ENCODE results near the gene ADAR. TPM values are rescaled to one million over a fixed set of nuclear protein-coding genes. Genes with fewer than 3 reads are reported as not detected.

Gene ADAR
- total RNA-seq, 1 experiment from 2014 or later = 171 TPM

DNA sequence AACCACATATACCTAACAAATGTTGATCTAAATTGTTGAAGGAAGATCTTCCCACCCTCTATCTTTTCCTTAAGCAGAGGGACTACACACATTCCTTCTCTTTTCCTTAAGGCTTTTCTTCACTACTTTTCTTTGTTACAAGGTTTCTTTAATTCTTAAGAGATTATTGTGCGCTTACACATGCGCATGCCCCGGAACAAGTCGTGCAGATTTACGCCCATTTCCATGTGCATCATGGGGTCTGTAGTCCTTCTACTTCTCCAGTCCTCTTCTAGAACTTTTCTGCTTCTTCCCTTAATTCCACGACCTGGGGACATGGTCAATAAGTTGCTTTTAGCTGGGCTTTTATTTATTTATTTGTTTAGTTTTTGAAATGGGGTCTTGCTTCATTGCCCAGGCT lies 42.1 kb downstream of the ADAR start:
- no peak overlapping the region for H3K27ac ChIP-seq (ENCODE audit: low read depth, low read length, poor library complexity, severe bottlenecking)
- BruUV-seq (replicated peaks) = no TSS peak
- DNase-seq (ENCODE audit: low spot score) = no peak
- no peaks in the 10 kb centered on the region for H3K9me3 ChIP-seq (ENCODE audit: low read depth, low read length, poor library complexity, severe bottlenecking)
- H3K4me3 ChIP-seq (ENCODE audit: low read depth, low read length, poor library complexity, severe bottlenecking) = no peak overlapping the region
- TF ChIP-seq, protein P1, sequence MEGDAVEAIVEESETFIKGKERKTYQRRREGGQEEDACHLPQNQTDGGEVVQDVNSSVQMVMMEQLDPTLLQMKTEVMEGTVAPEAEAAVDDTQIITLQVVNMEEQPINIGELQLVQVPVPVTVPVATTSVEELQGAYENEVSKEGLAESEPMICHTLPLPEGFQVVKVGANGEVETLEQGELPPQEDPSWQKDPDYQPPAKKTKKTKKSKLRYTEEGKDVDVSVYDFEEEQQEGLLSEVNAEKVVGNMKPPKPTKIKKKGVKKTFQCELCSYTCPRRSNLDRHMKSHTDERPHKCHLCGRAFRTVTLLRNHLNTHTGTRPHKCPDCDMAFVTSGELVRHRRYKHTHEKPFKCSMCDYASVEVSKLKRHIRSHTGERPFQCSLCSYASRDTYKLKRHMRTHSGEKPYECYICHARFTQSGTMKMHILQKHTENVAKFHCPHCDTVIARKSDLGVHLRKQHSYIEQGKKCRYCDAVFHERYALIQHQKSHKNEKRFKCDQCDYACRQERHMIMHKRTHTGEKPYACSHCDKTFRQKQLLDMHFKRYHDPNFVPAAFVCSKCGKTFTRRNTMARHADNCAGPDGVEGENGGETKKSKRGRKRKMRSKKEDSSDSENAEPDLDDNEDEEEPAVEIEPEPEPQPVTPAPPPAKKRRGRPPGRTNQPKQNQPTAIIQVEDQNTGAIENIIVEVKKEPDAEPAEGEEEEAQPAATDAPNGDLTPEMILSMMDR (conservative IDR thresholded peaks at IDR 0.05; ENCODE audit: low read depth, low read length) = no peak
- no peak for TF ChIP-seq EZH2 (IDR thresholded peaks at IDR 0.05; ENCODE audit: borderline replicate concordance, low read depth, low read length, poor library complexity, severe bottlenecking)
- no peaks in the 10 kb centered on the region for H3K27me3 ChIP-seq (replicated peaks; ENCODE audit: insufficient read depth, low read depth, low read length, poor library complexity)
- H3K36me3 ChIP-seq (ENCODE audit: insufficient read depth, low read length, poor library complexity, severe bottlenecking) = no peaks in the 10 kb centered on the region
- H3K4me1 ChIP-seq (ENCODE audit: insufficient read depth, low read length, poor library complexity, severe bottlenecking) = peaks cover 4% of the 10 kb centered on the region
- POLR2A ChIA-PET (ENCODE audit: low non-redundant PET) = no interaction called here
- intact Hi-C loops (cut with micrococcal nuclease; ENCODE audit: unreplicated experiment) = no loop called here
- CTCF ChIA-PET = interaction anchor here (0.6 kb wide), 1 partner anchor 320 kb away, joined by 5 read pairs; no protein-coding TSS in a partner anchor

DNA sequence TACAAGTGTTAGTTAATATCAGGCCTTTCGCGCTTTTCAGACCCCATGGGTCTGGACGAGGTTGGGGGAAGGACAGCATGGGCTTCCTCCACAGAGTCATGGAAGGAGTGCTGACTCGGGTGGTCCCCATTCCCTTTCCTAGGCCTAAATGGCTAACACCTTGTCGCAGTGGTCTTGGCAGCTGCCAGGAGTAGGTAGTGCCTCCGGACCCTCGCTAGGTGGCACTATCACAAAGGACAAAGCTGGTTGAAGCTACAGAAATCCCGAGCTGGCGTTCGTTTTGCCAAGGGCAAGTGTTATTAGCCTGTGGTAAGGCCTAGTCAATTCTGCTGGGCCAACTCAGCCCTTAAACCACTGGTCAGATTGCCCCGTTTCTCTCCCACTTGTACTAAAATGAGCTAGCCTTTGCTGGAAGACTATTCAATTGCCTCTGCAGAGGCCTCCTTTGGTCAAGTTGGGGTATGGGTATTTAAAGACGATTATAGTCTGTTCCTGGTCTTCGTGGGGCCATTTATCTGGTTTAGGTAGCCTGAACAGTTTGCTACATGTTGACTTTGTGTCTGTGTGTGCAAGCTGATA lies 48.4 kb downstream of the ADAR start:
- Histone ChIP-seq H3K4me1 (ENCODE audit: insufficient read depth, low read length, poor library complexity, severe bottlenecking) (peaks cover 18% of the 10 kb centered on the region), H3K36me3 (ENCODE audit: insufficient read depth, low read length, poor library complexity, severe bottlenecking) (peaks cover 16% of the 10 kb centered on the region), H3K9me3 (ENCODE audit: low read depth, low read length, poor library complexity, severe bottlenecking) (no peaks in the 10 kb centered on the region), H3K4me3 (ENCODE audit: low read depth, low read length, poor library complexity, severe bottlenecking) (peak overlapping the region; percentile 96), H3K27ac (ENCODE audit: low read depth, low read length, poor library complexity, severe bottlenecking) (peak overlapping the region; percentile 85), H3K27me3 (replicated peaks; ENCODE audit: insufficient read depth, low read depth, low read length, poor library complexity) (no peaks in the 10 kb centered on the region)
- DNase-seq (ENCODE audit: low spot score) = peak; percentile 93
- ChIA-PET POLR2A (ENCODE audit: low non-redundant PET) (no interaction called here), CTCF (interaction anchor here (0.5 to 1.6 kb wide), 14 partner anchors 8 to 685 kb away, joined by 3 to 15 read pairs (median 4); partner anchors contain the start of genes ADAM15, ADAR, CHRNB2 and KCNN3)
- intact Hi-C loops (cut with micrococcal nuclease; ENCODE audit: unreplicated experiment) = loop anchor here (5.0 to 10.0 kb wide), 4 partner anchors 48 to 503 kb away; partner anchors contain the start of genes ADAR, EFNA4 and ZBTB7B
- BruUV-seq (replicated peaks) = no TSS peak
- TF ChIP-seq, protein P1 (conservative IDR thresholded peaks at IDR 0.05; ENCODE audit: low read depth, low read length) = peak; percentile 98
- TF ChIP-seq EZH2 (IDR thresholded peaks at IDR 0.05; ENCODE audit: borderline replicate concordance, low read depth, low read length, poor library complexity, severe bottlenecking) = no peak

DNA sequence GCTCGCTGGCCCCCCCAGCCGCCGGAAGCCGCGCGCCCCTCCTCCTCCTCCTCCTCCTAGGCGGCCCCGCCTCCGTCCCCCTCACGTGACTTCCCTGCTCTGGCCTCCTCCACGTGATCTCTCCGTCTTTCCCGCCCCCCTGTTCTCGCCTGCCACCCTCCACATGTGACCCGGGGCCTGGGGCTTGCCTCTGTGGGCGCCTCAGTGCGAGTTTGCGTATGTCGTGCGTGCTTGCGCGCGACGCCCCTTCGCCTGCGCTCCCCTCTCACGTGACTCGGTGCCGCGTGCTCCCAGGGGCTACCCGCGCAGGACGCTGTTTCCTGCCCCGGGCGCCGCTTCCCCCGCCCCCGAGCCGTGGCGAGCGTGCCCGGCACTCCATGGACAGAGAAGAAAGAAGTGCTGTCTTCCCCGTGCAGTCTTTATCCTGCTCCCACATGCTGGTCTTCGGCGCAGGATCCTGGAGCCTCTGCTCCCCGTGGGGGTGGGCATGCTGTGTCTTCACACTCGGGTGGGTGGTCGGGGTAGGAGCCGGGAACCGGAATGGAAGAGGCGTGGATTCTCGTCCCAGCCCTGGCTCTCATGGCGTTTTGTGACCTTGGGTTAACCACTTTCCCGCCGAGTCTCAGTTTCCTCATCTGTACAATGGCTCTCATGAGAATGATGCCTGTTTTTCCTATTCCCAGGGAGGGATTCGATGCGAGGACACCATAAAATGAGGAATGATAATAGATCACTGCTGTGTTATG lies 49.1 kb downstream of the ADAR start:
- no peak for TF ChIP-seq EZH2 (IDR thresholded peaks at IDR 0.05; ENCODE audit: borderline replicate concordance, low read depth, low read length, poor library complexity, severe bottlenecking)
- TF ChIP-seq, protein P1 (conservative IDR thresholded peaks at IDR 0.05; ENCODE audit: low read depth, low read length) = no peak
- intact Hi-C loops (cut with micrococcal nuclease; ENCODE audit: unreplicated experiment) = loop anchor here (5.0 to 10.0 kb wide), 4 partner anchors 48 to 503 kb away; partner anchors contain the start of genes ADAR, EFNA4 and ZBTB7B
- DNase-seq (ENCODE audit: low spot score) = peak; percentile 100
- Histone ChIP-seq H3K4me3 (ENCODE audit: low read depth, low read length, poor library complexity, severe bottlenecking) (peak overlapping the region; percentile 96), H3K9me3 (ENCODE audit: low read depth, low read length, poor library complexity, severe bottlenecking) (no peaks in the 10 kb centered on the region), H3K27me3 (replicated peaks; ENCODE audit: insufficient read depth, low read depth, low read length, poor library complexity) (no peaks in the 10 kb centered on the region), H3K4me1 (ENCODE audit: insufficient read depth, low read length, poor library complexity, severe bottlenecking) (peaks cover 18% of the 10 kb centered on the region), H3K36me3 (ENCODE audit: insufficient read depth, low read length, poor library complexity, severe bottlenecking) (peaks cover 22% of the 10 kb centered on the region), H3K27ac (ENCODE audit: low read depth, low read length, poor library complexity, severe bottlenecking) (peak overlapping the region; percentile 85)
- TSS peak; percentile 88 for BruUV-seq (replicated peaks)
- CTCF ChIA-PET = interaction anchor here (0.6 to 1.6 kb wide), 12 partner anchors 9 to 1136 kb away, joined by 3 to 15 read pairs (median 5); partner anchors contain the start of genes ADAM15, CHRNB2 and KCNN3
- POLR2A ChIA-PET (ENCODE audit: low non-redundant PET) = no interaction called here
